Progenitor cell of endocrine pancreas (in vitro differentiated cells): Measurements from ENCODE around the gene IL36B. TPM values are rescaled to one million over a fixed set of nuclear protein-coding genes. Genes with fewer than 3 reads are reported as not detected.

Experiments used
- DNase-seq: peaks from one replicate; pipeline ENCODE4 v3.0.0; 2021; ENCODE audit warnings: low spot score; ENCODE audit not compliant: unreplicated experiment
- H3K27ac Mint-ChIP-seq: 2 replicates; pipeline ENCODE4 v1.8.0; 2021; ENCODE audit warnings: mild to moderate bottlenecking, moderate library complexity, mixed read lengths
- H3K27me3 Mint-ChIP-seq: 2 replicates; pipeline ENCODE4 v1.8.0; 2021; ENCODE audit warnings: mixed read lengths
- H3K36me3 Mint-ChIP-seq: 2 replicates; pipeline ENCODE4 v1.8.0; 2022; ENCODE audit warnings: mixed read lengths; ENCODE audit not compliant: insufficient read depth
- H3K4me1 Mint-ChIP-seq: 2 replicates; pipeline ENCODE4 v1.8.0; 2021; ENCODE audit warnings: low read depth, mixed read lengths
- H3K4me3 Mint-ChIP-seq: 2 replicates; pipeline ENCODE4 v1.8.0; 2021; ENCODE audit warnings: low read depth, mild to moderate bottlenecking, moderate library complexity, mixed read lengths
- H3K9me3 Mint-ChIP-seq: 2 replicates; pipeline ENCODE4 v1.8.0; 2021; ENCODE audit warnings: low read depth, mixed read lengths
- CTCF ChIP-seq: fragments of 200-600 bp; sonication (generic); IDR thresholded peaks from one replicate; pipeline ENCODE4 v1.5.0; 2021; ENCODE audit warnings: antibody characterized with exemption, mild to moderate bottlenecking; ENCODE audit not compliant: unreplicated experiment
- total RNA-seq: library from RNA; stranded (reverse); gene quantifications from 2 replicates; pipeline ENCODE4 v1.2.1, GENCODE V29; 2021

IL36B gene
- total RNA-seq, 1 donor from 2014 or later = not detected

GRCh38 chr2:113012436-113013335 is 40.0 kb downstream of the IL36B start:
- Mint-ChIP-seq H3K9me3 (peaks cover 3% of the 10 kb centered on the region), H3K27me3 (peaks cover 36% of the 10 kb centered on the region), H3K4me3 (no peak overlapping the region), H3K36me3 (no peaks in the 10 kb centered on the region), H3K4me1 (peaks cover 2% of the 10 kb centered on the region), H3K27ac (no peak overlapping the region)
- TF ChIP-seq CTCF = no peak
- DNase-seq = no peak

DNA sequence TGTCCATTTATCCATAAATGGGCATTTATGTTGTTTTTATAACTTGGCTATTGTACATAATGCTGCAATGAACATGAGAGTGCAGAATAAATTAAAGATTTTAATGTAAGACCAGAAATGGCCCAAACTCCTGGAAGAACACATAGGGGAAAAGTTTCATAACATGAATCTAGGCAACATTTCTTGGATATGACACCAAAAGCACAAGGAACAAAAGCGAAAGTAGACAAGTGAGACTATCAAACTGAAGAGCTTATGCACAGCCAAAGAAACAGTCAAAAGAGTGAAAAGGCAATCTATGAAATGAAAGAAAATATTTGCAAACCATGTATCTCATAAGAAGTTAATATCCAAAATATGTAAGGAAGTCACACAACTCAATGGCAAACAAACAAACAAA is 41.6 kb downstream of the IL36B start:
- Mint-ChIP-seq H3K9me3 (no peaks in the 10 kb centered on the region), H3K27me3 (peaks cover 25% of the 10 kb centered on the region)

DNA sequence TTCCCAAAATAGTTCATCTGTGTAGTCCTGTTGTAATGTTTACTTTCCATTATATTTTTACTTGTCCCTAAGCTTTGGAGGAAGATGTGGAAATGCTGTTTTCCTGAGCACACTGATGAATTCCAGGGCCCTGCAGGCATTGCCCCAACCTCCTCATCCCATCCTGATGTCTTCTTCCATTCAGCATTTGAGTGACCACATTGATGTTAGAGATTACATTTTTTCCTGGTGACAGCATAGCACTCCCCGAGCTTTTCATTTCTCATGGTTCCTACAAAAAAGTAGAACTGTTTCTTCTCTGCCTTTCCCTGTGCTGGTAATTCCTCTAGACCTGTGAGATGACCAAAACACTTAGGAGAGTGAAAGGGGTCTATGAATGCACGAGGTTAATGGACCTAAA is 42.6 kb downstream of the IL36B start:
- TF ChIP-seq CTCF = no peak
- Mint-ChIP-seq H3K27ac (no peak overlapping the region), H3K4me1 (peaks cover 2% of the 10 kb centered on the region)

More for the DNA sequence above, 41.6 kb downstream of the IL36B start:
- Mint-ChIP-seq H3K4me1 (peaks cover 2% of the 10 kb centered on the region), H3K27ac (no peak overlapping the region), H3K36me3 (no peaks in the 10 kb centered on the region), H3K4me3 (no peak overlapping the region)
- DNase-seq = no peak
- no peak for TF ChIP-seq CTCF

DNA sequence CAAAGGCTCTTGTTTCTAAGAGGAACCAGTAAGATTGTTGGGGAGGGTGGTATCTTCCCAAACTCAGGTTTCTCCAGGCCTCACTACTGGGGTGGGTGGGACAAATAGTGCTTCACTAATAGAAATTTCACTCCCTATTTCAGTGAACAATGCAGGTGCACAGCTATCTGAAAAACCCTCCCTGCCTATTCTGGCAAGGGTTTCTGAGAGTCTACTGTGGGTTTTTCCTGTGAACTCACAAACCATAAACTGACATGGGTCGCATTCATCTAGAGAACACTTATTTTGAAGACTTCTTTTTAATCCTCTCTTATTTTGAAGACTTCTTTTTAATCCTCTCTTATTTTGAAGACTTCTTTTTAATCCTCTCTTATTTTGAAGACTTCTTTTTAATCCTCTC is 43.0 kb downstream of the IL36B start:
- Mint-ChIP-seq H3K27ac (no peak overlapping the region), H3K9me3 (no peaks in the 10 kb centered on the region), H3K36me3 (no peaks in the 10 kb centered on the region), H3K27me3 (peaks cover 25% of the 10 kb centered on the region), H3K4me1 (peaks cover 2% of the 10 kb centered on the region), H3K4me3 (no peak overlapping the region)
- no peak for TF ChIP-seq CTCF
- no peak for DNase-seq

More for the DNA sequence above, 42.6 kb downstream of the IL36B start:
- DNase-seq = no peak
- no peak overlapping the region for H3K4me3 Mint-ChIP-seq
- H3K27me3 Mint-ChIP-seq = peaks cover 30% of the 10 kb centered on the region
- no peaks in the 10 kb centered on the region for H3K36me3 Mint-ChIP-seq
- no peaks in the 10 kb centered on the region for H3K9me3 Mint-ChIP-seq

DNA sequence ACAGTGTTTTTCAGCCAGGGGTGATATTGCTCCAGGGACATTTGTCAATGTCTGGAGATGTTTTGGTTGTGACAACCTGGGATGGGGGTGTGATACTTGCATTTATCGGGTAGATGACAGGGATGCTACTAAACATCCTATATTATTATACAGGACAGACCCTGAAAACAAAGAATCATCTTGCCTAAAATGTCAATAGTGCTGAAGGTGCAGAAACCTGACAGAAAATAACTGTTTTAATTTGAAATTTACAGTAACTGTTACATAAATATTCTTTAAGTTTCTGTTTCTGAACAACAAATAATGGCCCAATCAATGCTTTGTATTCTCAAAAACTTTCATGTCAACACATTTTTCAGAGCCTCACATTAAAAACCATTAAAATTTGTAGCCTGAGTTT is 45.4 kb downstream of the IL36B start:
- no peak overlapping the region for H3K27ac Mint-ChIP-seq
- DNase-seq = no peak
- peaks cover 34% of the 10 kb centered on the region for H3K27me3 Mint-ChIP-seq
- H3K4me3 Mint-ChIP-seq = no peak overlapping the region
- H3K4me1 Mint-ChIP-seq = no peaks in the 10 kb centered on the region
- TF ChIP-seq CTCF = no peak
- no peaks in the 10 kb centered on the region for H3K9me3 Mint-ChIP-seq
- H3K36me3 Mint-ChIP-seq = no peaks in the 10 kb centered on the region
